NCI-H1436 treated with DMSO at 0.1 percent for 48 hours (cell line): ENCODE measurements around the gene CLEC17A.

ENCODE experiments used
- DNase-seq: peaks from one replicate; lab custom pipeline; 2025; lab: John Stamatoyannopoulos, UW

The CLEC17A gene

GRCh38 chr19:14654786-14655560 lies 72.1 kb downstream of the CLEC17A start:
- no peak for DNase-seq

- no peak for DNase-seq
Observed at GRCh38 chr19:14655726-14656125, 72.8 kb downstream of the CLEC17A start.

GRCh38 chr19:14659874-14660489 lies 77.1 kb downstream of the CLEC17A start:
- DNase-seq: no peak

- DNase-seq: no peak
Observed at GRCh38 chr19:14661372-14661924, 78.6 kb downstream of the CLEC17A start.
